HG02885 (cell line): Measurements from ENCODE around the gene TOX2.
A peak's percentile ranks its signal among the peaks of the same experiment; 100 is the strongest.

ENCODE experiments used
- ATAC-seq: cut with Tn5 transposase; IDR thresholded peaks from one replicate; pipeline ENCODE4 v1.9.1; 2021; ENCODE audit warnings: mild to moderate bottlenecking; ENCODE audit not compliant: unreplicated experiment, poor library complexity

Gene TOX2

GRCh38 chr20:43938932-43939761 is 24.5 kb downstream of the TOX2 start:
- no peak for ATAC-seq

- ATAC-seq = no peak
Measured at GRCh38 chr20:43939762-43940121, 25.1 kb downstream of the TOX2 start.

- ATAC-seq = no peak
Measured at GRCh38 chr20:43940518-43941225, 26.0 kb downstream of the TOX2 start.

GRCh38 chr20:43941476-43942200 is 27.0 kb downstream of the TOX2 start:
- ATAC-seq = no peak

GRCh38 chr20:43942201-43942590 is 27.5 kb downstream of the TOX2 start:
- no peak for ATAC-seq

GRCh38 chr20:43942667-43943285 is 28.1 kb downstream of the TOX2 start:
- peak; percentile 48 for ATAC-seq

- ATAC-seq = no peak
Measured at GRCh38 chr20:43943725-43944124, 29.1 kb downstream of the TOX2 start.

- ATAC-seq = no peak
Measured at GRCh38 chr20:43944653-43945235, 30.1 kb downstream of the TOX2 start.

- ATAC-seq = no peak
Measured at GRCh38 chr20:43945391-43946205, 30.9 kb downstream of the TOX2 start.

GRCh38 chr20:43946206-43946491 is 31.5 kb downstream of the TOX2 start:
- ATAC-seq = no peak

GRCh38 chr20:43946659-43947315 is 32.1 kb downstream of the TOX2 start:
- no peak for ATAC-seq

GRCh38 chr20:43947316-43947710 is 32.7 kb downstream of the TOX2 start:
- no peak for ATAC-seq

- ATAC-seq = no peak
Measured at GRCh38 chr20:43948455-43948854, 33.8 kb downstream of the TOX2 start.

GRCh38 chr20:43949248-43949647 is 34.6 kb downstream of the TOX2 start:
- no peak for ATAC-seq

- ATAC-seq = peak; percentile 84
Measured at GRCh38 chr20:43949741-43950618, 35.3 kb downstream of the TOX2 start.

- ATAC-seq = no peak
Measured at GRCh38 chr20:43953919-43954592, 39.4 kb downstream of the TOX2 start.

- ATAC-seq = no peak
Measured at GRCh38 chr20:43954704-43955061, 40.0 kb downstream of the TOX2 start.
